NCI-H2029 (cell line): Measurements from ENCODE around the gene TSPO2.
"Not testable (repeated sequence)": the region's sequence is repeated elsewhere in the genome, so short reads cannot be mapped to it uniquely, and the experiment has no call there.

Experiments used
- DNase-seq: peaks from one replicate; lab custom pipeline; 2025; lab: John Stamatoyannopoulos, UW

TSPO2 gene

GRCh38 chr6:41042226-41043055 lies at the start of gene TSPO2:
Gene TSPO2 (plus strand): TSS chr6:41042467. CDS start chr6:41042986, 519 bp downstream.
- no peak for DNase-seq

- no peak for DNase-seq
Observed at GRCh38 chr6:40992746-40993145, 49.5 kb upstream of the TSPO2 start.

GRCh38 chr6:40996591-40997233 lies 45.6 kb upstream of the TSPO2 start:
- DNase-seq, result no peak

- no peak for DNase-seq
Observed at GRCh38 chr6:40997234-40997957, 44.9 kb upstream of the TSPO2 start.

- no peak for DNase-seq
Observed at GRCh38 chr6:40998661-40999060, 43.6 kb upstream of the TSPO2 start.

- no peak for DNase-seq
Observed at GRCh38 chr6:40999569-40999968, 42.7 kb upstream of the TSPO2 start.

GRCh38 chr6:41000248-41000647 lies 42.0 kb upstream of the TSPO2 start:
- no peak for DNase-seq

GRCh38 chr6:41002168-41002567 lies 40.1 kb upstream of the TSPO2 start:
- no peak for DNase-seq

- peak; percentile 54 for DNase-seq
Observed at GRCh38 chr6:41006217-41006616, 36.0 kb upstream of the TSPO2 start.

GRCh38 chr6:41006980-41007379 lies 35.3 kb upstream of the TSPO2 start:
- not testable (repeated sequence) for DNase-seq

GRCh38 chr6:41008011-41008410 lies 34.3 kb upstream of the TSPO2 start:
- no peak for DNase-seq

- DNase-seq, result no peak
Observed at GRCh38 chr6:41009669-41010068, 32.6 kb upstream of the TSPO2 start.

- DNase-seq, result no peak
Observed at GRCh38 chr6:41011673-41012072, 30.6 kb upstream of the TSPO2 start.

- DNase-seq, result no peak
Observed at GRCh38 chr6:41013466-41014153, 28.7 kb upstream of the TSPO2 start.

GRCh38 chr6:41014780-41015179 lies 27.5 kb upstream of the TSPO2 start:
- no peak for DNase-seq

- not testable (repeated sequence) for DNase-seq
Observed at GRCh38 chr6:41015860-41016259, 26.4 kb upstream of the TSPO2 start.

GRCh38 chr6:41017663-41018062 lies 24.6 kb upstream of the TSPO2 start:
- no peak for DNase-seq

GRCh38 chr6:41021832-41022231 lies 20.4 kb upstream of the TSPO2 start:
- no peak for DNase-seq

- DNase-seq, result peak; percentile 35
Observed at GRCh38 chr6:41022294-41022693, 20.0 kb upstream of the TSPO2 start.

GRCh38 chr6:41023114-41023513 lies 19.2 kb upstream of the TSPO2 start:
- no peak for DNase-seq

- DNase-seq, result no peak
Observed at GRCh38 chr6:41025966-41026530, 16.2 kb upstream of the TSPO2 start.

GRCh38 chr6:41027241-41027640 lies 15.0 kb upstream of the TSPO2 start:
- no peak for DNase-seq
